ENCODE results near the gene GATA3. TPM values are rescaled to one million over a fixed set of nuclear protein-coding genes. Genes with fewer than 3 reads are reported as not detected.

The GATA3 gene
- total and polyA plus RNA-seq, 2 experiments from 2014 or later, result not detected

DNA sequence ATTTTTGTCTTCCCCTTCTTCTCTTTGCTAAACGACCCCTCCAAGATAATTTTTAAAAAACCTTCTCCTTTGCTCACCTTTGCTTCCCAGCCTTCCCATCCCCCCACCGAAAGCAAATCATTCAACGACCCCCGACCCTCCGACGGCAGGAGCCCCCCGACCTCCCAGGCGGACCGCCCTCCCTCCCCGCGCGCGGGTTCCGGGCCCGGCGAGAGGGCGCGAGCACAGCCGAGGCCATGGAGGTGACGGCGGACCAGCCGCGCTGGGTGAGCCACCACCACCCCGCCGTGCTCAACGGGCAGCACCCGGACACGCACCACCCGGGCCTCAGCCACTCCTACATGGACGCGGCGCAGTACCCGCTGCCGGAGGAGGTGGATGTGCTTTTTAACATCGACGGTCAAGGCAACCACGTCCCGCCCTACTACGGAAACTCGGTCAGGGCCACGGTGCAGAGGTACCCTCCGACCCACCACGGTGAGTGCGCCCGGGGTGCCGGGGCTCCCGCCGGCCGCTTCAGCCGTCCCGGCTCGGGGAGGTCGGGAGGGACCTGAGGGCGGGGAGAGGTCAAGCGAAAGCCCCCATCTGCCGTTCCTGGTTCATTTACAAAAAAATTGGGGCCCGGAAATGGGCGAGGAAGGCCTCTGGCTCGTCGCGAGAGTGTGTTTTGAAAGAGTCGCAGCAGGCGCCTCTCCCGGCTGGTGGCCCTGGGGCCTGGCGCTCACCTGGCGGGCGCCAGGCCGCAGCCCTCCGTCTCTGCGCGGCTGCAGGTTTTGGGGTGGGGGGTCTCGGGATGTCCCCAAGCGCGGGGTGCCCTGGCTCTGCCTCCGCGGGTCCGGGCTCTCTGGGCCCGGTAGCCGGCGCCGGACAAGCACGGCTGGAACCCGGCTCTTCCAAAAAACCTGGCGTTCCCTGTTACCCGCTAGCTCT is 1.2 kb downstream of the GATA3 start:
- TF ChIP-seq EZH2phosphoT487 (IDR thresholded peaks at IDR 0.05; ENCODE audit: insufficient read depth, low read depth) (no peak), EZH2 (IDR thresholded peaks at IDR 0.05; ENCODE audit: insufficient read depth, poor library complexity, severe bottlenecking) (peak; percentile 24)
- Histone ChIP-seq H3K9me3 (ENCODE audit: low read depth) (no peaks in the 10 kb centered on the region), H3K36me3 (ENCODE audit: low read depth) (no peaks in the 10 kb centered on the region), H3K9ac (no peak overlapping the region), H3K27ac (no peak overlapping the region), H2AFZ (no peak overlapping the region), H3K4me3 (no peak overlapping the region), H3K4me1 (ENCODE audit: insufficient read depth) (no peaks in the 10 kb centered on the region), H4K20me1 (ENCODE audit: insufficient read depth) (no peaks in the 10 kb centered on the region), H3K4me2 (ENCODE audit: unreplicated experiment) (no peak overlapping the region), H3K9me2 (ENCODE audit: insufficient read depth) (no peaks in the 10 kb centered on the region), H3F3A (ENCODE audit: insufficient read depth) (no peaks in the 10 kb centered on the region), H3K27me3 (replicated peaks; ENCODE audit: insufficient read depth) (peaks cover 77% of the 10 kb centered on the region), H3K79me2 (ENCODE audit: insufficient read depth) (no peaks in the 10 kb centered on the region)
- in situ Hi-C loops (cut with MboI), result no loop called here
- 21 to 28% methylated on average over 48 to 81 of the region's 85 CpGs for WGBS, 2 experiments (ENCODE audit: low coverage in 1 of 2, low lambda C conversion rate in 2 of 2, missing lambda C conversion rate in 2 of 2)
- no peak for DNase-seq

DNA sequence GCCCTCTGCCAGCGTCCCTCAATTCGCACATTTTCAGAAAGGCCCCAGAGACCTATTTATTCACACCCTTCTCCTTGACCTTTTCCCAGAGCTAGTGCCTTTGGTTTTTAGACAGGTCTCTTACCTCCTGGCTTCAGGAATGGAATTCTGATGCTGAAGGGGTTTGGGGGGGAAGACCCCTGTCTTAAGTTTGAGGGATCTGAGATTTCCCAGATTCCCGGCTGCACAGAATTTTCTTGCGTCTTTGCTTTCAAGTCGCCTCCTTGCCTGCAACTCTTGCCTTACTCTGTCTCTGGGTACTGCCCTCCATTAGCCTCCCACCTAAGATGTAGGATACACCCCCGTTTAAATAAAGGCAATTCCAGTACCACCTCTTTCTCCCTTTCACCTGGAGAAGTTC is 1.9 kb downstream of the GATA3 start:
- no peak for DNase-seq
- Histone ChIP-seq H3K79me2 (ENCODE audit: insufficient read depth) (no peaks in the 10 kb centered on the region), H3K27me3 (replicated peaks; ENCODE audit: insufficient read depth) (peaks cover 80% of the 10 kb centered on the region), H3K27ac (no peak overlapping the region), H3K9me3 (ENCODE audit: low read depth) (no peaks in the 10 kb centered on the region), H3K36me3 (ENCODE audit: low read depth) (no peaks in the 10 kb centered on the region), H3F3A (ENCODE audit: insufficient read depth) (no peaks in the 10 kb centered on the region), H4K20me1 (ENCODE audit: insufficient read depth) (no peaks in the 10 kb centered on the region), H3K9me2 (ENCODE audit: insufficient read depth) (no peaks in the 10 kb centered on the region), H3K4me1 (ENCODE audit: insufficient read depth) (no peaks in the 10 kb centered on the region), H3K4me2 (ENCODE audit: unreplicated experiment) (no peak overlapping the region), H3K4me3 (no peak overlapping the region), H3K9ac (no peak overlapping the region), H2AFZ (no peak overlapping the region)
- TF ChIP-seq EZH2phosphoT487 (IDR thresholded peaks at IDR 0.05; ENCODE audit: insufficient read depth, low read depth) (no peak), EZH2 (IDR thresholded peaks at IDR 0.05; ENCODE audit: insufficient read depth, poor library complexity, severe bottlenecking) (no peak)
- in situ Hi-C loops (cut with MboI), result no loop called here
- WGBS, 2 experiments (ENCODE audit: low coverage in 1 of 2, low lambda C conversion rate in 2 of 2, missing lambda C conversion rate in 2 of 2), result 74 to 78% methylated on average over 6 of the region's 6 CpGs

DNA sequence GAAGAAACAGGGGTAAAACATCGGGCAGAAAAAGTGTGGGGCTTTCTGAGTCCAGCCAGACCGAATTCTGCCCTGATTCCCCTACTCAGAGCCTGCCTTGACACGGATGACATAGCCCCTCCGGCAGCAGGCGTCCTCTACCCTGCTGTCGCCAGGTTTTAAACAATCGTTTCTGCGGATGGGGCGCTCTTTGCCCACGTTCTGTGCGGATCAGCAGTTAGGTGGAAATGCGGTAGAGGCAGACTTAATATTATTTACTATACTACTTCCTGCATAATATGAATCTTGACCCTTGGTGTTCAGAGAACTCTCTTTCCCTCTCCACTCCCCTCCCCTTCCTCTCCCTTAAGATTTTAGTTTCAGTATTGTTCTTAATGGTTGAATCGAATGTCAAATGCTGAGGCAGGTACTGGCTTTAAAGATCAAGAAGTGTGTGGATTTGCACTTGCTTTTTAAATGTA is 2.4 kb downstream of the GATA3 start:
- Histone ChIP-seq H3K36me3 (ENCODE audit: low read depth) (no peaks in the 10 kb centered on the region), H4K20me1 (ENCODE audit: insufficient read depth) (no peaks in the 10 kb centered on the region), H3F3A (ENCODE audit: insufficient read depth) (no peaks in the 10 kb centered on the region), H3K4me2 (ENCODE audit: unreplicated experiment) (no peak overlapping the region), H2AFZ (no peak overlapping the region), H3K4me1 (ENCODE audit: insufficient read depth) (no peaks in the 10 kb centered on the region), H3K27me3 (replicated peaks; ENCODE audit: insufficient read depth) (peaks cover 78% of the 10 kb centered on the region), H3K9ac (no peak overlapping the region), H3K79me2 (ENCODE audit: insufficient read depth) (no peaks in the 10 kb centered on the region), H3K27ac (no peak overlapping the region), H3K9me2 (ENCODE audit: insufficient read depth) (no peaks in the 10 kb centered on the region), H3K4me3 (no peak overlapping the region), H3K9me3 (ENCODE audit: low read depth) (no peaks in the 10 kb centered on the region)
- no peak for DNase-seq
- WGBS, 2 experiments (ENCODE audit: low coverage in 1 of 2, low lambda C conversion rate in 2 of 2, missing lambda C conversion rate in 2 of 2), result 87% methylated on average over 13 of the region's 13 CpGs
- no peak for TF ChIP-seq EZH2 (IDR thresholded peaks at IDR 0.05; ENCODE audit: insufficient read depth, poor library complexity, severe bottlenecking)
- no peak for TF ChIP-seq EZH2phosphoT487 (IDR thresholded peaks at IDR 0.05; ENCODE audit: insufficient read depth, low read depth)
- in situ Hi-C loops (cut with MboI), result no loop called here

DNA sequence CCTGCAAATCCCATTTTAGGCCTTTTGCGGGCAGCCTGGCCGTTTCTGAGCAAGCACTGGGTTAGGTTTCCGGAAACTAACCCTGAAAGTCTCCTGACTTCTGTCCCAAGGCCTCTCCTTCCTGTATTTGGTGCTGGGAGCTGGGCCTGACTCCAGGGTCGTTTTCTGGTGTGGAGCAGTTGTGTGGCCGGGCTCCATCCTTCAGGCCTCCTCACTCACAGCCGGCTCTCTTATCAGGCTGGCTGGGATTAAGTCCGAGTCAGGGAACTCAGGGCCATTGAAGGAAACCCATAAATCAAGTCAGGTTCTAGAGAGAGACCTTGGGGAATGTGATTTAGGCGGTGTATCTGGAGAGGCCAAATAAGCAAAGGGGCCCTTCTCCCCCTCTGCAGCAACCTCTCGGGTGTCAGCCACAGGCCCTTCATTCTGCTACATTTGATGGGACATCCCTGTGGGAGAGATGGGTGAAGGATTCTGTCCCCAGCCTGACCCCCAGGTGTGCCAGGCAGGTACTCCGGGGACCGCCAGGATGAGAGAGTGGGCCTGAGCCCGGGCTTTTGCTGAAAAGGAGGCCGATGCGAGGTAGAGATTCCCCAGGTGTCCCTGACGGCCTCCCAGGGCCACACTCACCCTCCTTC is 3.3 kb downstream of the GATA3 start:
- H3K9ac ChIP-seq, result no peak overlapping the region
- no peaks in the 10 kb centered on the region for H3K4me1 ChIP-seq (ENCODE audit: insufficient read depth)
- in situ Hi-C loops (cut with MboI), result no loop called here

More for the DNA sequence above, 3.3 kb downstream of the GATA3 start:
- Histone ChIP-seq H4K20me1 (ENCODE audit: insufficient read depth) (no peaks in the 10 kb centered on the region), H3K36me3 (ENCODE audit: low read depth) (no peaks in the 10 kb centered on the region), H3K9me2 (ENCODE audit: insufficient read depth) (no peaks in the 10 kb centered on the region), H3K27me3 (replicated peaks; ENCODE audit: insufficient read depth) (peaks cover 78% of the 10 kb centered on the region), H3K27ac (no peak overlapping the region), H3K4me3 (no peak overlapping the region), H3F3A (ENCODE audit: insufficient read depth) (no peaks in the 10 kb centered on the region), H3K4me2 (ENCODE audit: unreplicated experiment) (no peak overlapping the region), H2AFZ (no peak overlapping the region), H3K9me3 (ENCODE audit: low read depth) (no peaks in the 10 kb centered on the region), H3K79me2 (ENCODE audit: insufficient read depth) (no peaks in the 10 kb centered on the region)
- no peak for DNase-seq
- no peak for TF ChIP-seq EZH2phosphoT487 (IDR thresholded peaks at IDR 0.05; ENCODE audit: insufficient read depth, low read depth)
- no peak for TF ChIP-seq EZH2 (IDR thresholded peaks at IDR 0.05; ENCODE audit: insufficient read depth, poor library complexity, severe bottlenecking)
- 65 to 69% methylated on average over 15 of the region's 15 CpGs for WGBS, 2 experiments (ENCODE audit: low coverage in 1 of 2, low lambda C conversion rate in 2 of 2, missing lambda C conversion rate in 2 of 2)

Data from GM23248 (cell line).